Mononuclear cell (primary cell): ENCODE results near the gene TBC1D23. TPM values are rescaled to one million over a fixed set of nuclear protein-coding genes. Genes with fewer than 3 reads are reported as not detected.
A peak's percentile ranks its signal among the peaks of the same experiment; 100 is the strongest.
"Not testable (repeated sequence)": the region's sequence is repeated elsewhere in the genome, so short reads cannot be mapped to it uniquely, and the experiment has no call there.

Experiments
- H3K27me3 ChIP-seq: 2 replicates; pipeline ENCODE4 v1.6.0; 2011; ENCODE audit warnings: low read length, control low read depth; ENCODE audit not compliant: insufficient read depth
- H3K4me1 ChIP-seq: 2 replicates; pipeline ENCODE4 v1.5.1; 2011; ENCODE audit warnings: mild to moderate bottlenecking, low read length, control low read depth; ENCODE audit not compliant: insufficient read depth
- H3K4me3 ChIP-seq: 2 replicates; pipeline ENCODE4 v1.5.1; 2011; ENCODE audit warnings: mild to moderate bottlenecking, low read length, moderate library complexity
- H3K9me3 ChIP-seq: 2 replicates; pipeline ENCODE4 v1.5.1; 2011; ENCODE audit warnings: low read depth, mild to moderate bottlenecking, control low read depth, low read length
- total RNA-seq: library from RNA; depleted of rRNA; stranded (reverse); fragments of >200 nt; gene quantifications from one replicate; pipeline ENCODE4 v1.2.3, GENCODE V29; 2012

TBC1D23 gene
- 43.4 TPM for total RNA-seq

GRCh38 chr3:100260685-100261484 is at the start of gene TBC1D23:
Gene TBC1D23, plus strand, starts transcription at chr3:100260992. Its CDS starts 27 bp downstream, at chr3:100261019.
- Histone ChIP-seq H3K4me3 (peak within 1 kb of the TSS; percentile 97), H3K27me3 (no peaks in the 10 kb centered on the region), H3K4me1 (peaks cover 26% of the 10 kb centered on the region), H3K9me3 (no peaks in the 10 kb centered on the region)

GRCh38 chr3:100213891-100214573 is 46.8 kb upstream of the TBC1D23 start:
- H3K9me3 ChIP-seq = no peaks in the 10 kb centered on the region
- no peak overlapping the region for H3K4me3 ChIP-seq
- no peaks in the 10 kb centered on the region for H3K27me3 ChIP-seq
- peaks cover 6% of the 10 kb centered on the region for H3K4me1 ChIP-seq

DNA sequence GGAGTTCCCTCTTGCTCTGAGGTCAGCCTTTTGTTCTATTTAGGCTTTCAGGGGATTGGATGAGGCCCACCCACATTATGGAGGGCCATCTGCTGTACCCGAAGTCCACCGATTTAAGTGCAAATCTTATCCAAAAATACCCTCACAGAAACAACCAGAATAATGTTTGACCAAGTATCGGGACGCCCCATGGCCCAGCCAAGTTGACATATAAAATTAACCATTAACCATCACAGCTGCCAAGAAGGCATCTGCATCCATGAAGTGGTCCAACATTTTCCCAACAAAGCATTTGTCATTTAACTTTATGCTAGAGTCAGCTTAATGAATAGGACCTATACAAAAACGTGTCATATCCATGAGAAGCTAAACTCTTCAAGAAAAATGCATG is 46.2 kb upstream of the TBC1D23 start:
- Histone ChIP-seq H3K4me1 (peaks cover 6% of the 10 kb centered on the region), H3K9me3 (no peaks in the 10 kb centered on the region), H3K4me3 (no peak overlapping the region), H3K27me3 (no peaks in the 10 kb centered on the region)

GRCh38 chr3:100216713-100217112 is 44.1 kb upstream of the TBC1D23 start:
- H3K9me3 ChIP-seq = no peaks in the 10 kb centered on the region
- H3K27me3 ChIP-seq = no peaks in the 10 kb centered on the region
- H3K4me3 ChIP-seq = no peak overlapping the region
- H3K4me1 ChIP-seq = no peaks in the 10 kb centered on the region

DNA sequence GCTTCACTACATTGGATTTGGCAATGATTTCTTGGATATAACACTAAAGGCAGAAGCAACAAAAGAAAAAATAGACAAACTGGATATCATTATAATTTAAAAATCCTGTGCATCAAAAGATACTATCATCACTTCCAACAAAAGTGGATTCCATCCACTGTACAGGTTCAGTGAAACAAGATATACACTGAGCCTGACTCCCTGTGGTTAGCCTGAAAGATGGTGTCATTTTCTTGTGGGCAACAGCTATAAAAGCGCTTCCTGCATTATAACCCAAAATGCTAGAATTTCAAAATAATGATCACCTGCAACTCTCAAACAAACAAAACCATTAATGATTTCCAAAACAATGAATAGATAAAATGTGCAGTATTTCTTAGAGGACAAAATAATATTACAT is 39.6 kb upstream of the TBC1D23 start:
- Histone ChIP-seq H3K4me3 (no peak overlapping the region), H3K9me3 (no peaks in the 10 kb centered on the region), H3K27me3 (no peaks in the 10 kb centered on the region), H3K4me1 (no peaks in the 10 kb centered on the region)

GRCh38 chr3:100225193-100225592 is 35.6 kb upstream of the TBC1D23 start:
- H3K4me1 ChIP-seq = no peaks in the 10 kb centered on the region
- H3K9me3 ChIP-seq = no peaks in the 10 kb centered on the region
- H3K27me3 ChIP-seq = no peaks in the 10 kb centered on the region
- no peak overlapping the region for H3K4me3 ChIP-seq

DNA sequence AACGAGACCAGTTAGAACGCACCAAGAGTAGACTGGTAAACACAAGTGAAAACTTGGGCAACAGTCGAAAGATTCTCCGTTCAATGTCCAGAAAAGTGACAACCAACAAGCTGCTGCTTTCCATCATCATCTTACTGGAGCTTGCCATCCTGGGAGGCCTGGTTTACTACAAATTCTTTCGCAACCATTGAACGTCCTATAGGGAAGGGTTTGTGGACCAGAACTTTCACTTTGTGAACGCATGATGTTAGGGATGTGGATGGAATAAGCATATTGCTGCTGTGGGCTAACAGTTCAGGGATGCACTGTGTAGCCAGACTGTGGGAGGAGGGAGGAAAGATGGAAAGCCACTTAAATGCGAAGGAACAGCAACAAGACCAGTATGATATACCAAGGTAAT is 34.9 kb upstream of the TBC1D23 start:
- H3K9me3 ChIP-seq = no peaks in the 10 kb centered on the region
- H3K4me3 ChIP-seq = no peak overlapping the region
- no peaks in the 10 kb centered on the region for H3K27me3 ChIP-seq
- no peaks in the 10 kb centered on the region for H3K4me1 ChIP-seq

DNA sequence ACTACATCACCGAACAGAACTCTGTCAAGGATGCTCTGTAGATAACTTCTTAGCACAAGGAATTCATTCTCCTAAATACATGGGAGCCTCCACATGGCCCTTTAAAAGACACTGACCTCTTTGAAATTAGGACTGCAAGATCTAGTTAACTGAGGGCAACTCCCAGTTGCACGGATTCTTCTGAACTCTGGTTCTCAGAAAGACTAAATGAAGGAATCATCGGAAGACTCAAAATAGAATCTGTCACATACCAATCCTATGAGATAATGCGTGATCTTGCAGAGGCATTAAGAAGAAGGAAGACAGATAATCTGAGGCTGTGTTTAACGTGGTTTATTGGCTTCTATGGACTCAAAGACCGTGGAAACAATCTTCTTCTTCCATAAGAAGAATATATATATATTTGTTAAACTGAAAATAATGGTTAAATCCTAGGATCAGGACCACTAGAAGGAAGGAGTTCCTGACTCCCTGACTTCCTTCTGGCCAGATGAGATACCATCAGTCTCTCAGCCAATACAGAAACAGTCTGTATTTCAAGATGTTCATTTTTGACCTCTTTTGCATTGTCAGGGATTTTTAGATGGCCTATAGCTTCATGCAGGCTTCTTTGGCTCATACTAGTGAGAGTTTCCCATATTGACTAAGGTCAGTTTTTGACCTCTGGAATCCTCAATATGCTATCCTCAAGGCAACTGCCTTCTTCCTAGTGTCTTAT is 33.9 kb upstream of the TBC1D23 start:
- Histone ChIP-seq H3K27me3 (no peaks in the 10 kb centered on the region), H3K9me3 (no peaks in the 10 kb centered on the region)

DNA sequence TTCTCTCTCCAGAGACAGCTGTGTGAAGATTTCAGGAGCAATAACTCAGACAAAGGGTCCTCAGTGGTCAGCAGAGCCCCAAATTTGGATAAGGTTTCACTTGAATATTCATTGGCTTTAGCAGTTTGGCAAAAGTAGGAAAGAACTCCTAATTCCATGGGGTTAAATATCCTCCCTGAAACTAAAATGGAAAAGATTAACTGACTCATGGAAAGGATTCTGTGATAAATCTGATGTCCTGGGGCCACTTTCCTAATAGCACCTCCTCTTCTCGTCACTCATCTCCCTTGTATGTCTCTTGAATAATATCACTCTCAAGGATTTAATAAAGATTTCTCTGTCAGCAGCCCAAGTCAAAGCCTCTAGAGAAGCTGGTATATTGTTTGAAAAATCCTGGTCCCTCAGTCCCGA is 33.3 kb upstream of the TBC1D23 start:
- Histone ChIP-seq H3K4me3 (no peak overlapping the region), H3K4me1 (no peaks in the 10 kb centered on the region), H3K9me3 (no peaks in the 10 kb centered on the region), H3K27me3 (no peaks in the 10 kb centered on the region)

More for the DNA sequence above, 33.9 kb upstream of the TBC1D23 start:
- no peaks in the 10 kb centered on the region for H3K4me1 ChIP-seq
- H3K4me3 ChIP-seq = no peak overlapping the region

DNA sequence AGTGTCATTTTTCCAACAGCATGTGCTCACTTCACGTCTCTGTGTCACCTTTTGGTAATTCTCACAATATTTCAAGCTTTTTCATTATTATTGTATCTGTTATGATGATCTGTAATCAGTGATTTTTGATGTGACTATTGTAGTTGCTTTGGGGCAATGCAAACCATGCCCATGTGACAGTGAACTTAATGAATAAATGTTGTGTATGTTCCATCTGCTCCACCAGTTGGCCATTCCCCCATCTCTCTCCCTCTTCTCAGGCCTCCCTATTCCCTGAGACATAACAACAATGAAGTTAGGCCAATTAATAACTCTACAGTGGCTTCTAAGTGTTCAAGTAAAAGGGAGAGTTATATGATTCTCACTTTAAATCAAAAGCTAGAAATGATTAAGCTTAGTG is 32.5 kb upstream of the TBC1D23 start:
- H3K4me3 ChIP-seq = no peak overlapping the region
- no peaks in the 10 kb centered on the region for H3K4me1 ChIP-seq
- no peaks in the 10 kb centered on the region for H3K9me3 ChIP-seq
- no peaks in the 10 kb centered on the region for H3K27me3 ChIP-seq

- not testable (repeated sequence) for H3K4me1 ChIP-seq, H3K27me3 ChIP-seq, H3K4me3 ChIP-seq, H3K9me3 ChIP-seq
Measured at GRCh38 chr3:100229188-100229587, 31.6 kb upstream of the TBC1D23 start.

- no peak overlapping the region for H3K4me3 ChIP-seq
- H3K27me3 ChIP-seq = no peaks in the 10 kb centered on the region
- H3K4me1 ChIP-seq = no peaks in the 10 kb centered on the region
- no peaks in the 10 kb centered on the region for H3K9me3 ChIP-seq
Measured at GRCh38 chr3:100230710-100231109, 30.1 kb upstream of the TBC1D23 start.

DNA sequence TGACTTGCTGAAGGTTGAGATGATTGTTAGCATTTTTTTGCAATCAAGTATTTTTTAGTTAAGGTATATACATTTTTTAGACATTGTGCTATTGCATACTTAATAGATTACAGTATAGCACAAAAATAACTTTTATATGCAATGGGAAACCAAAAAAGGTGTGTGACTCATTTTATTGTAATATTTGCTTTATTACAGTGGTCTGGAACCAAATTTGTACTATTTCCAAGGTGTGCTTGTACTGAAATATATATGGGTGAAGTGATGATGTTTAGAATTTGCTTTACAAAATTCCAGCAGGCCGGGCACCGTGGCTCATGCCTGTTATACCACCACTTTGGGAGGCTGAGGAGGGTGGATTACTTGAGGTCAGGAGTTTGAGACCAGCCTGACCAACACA is 29.1 kb upstream of the TBC1D23 start:
- no peaks in the 10 kb centered on the region for H3K27me3 ChIP-seq
- no peaks in the 10 kb centered on the region for H3K9me3 ChIP-seq
- no peaks in the 10 kb centered on the region for H3K4me1 ChIP-seq
- no peak overlapping the region for H3K4me3 ChIP-seq

DNA sequence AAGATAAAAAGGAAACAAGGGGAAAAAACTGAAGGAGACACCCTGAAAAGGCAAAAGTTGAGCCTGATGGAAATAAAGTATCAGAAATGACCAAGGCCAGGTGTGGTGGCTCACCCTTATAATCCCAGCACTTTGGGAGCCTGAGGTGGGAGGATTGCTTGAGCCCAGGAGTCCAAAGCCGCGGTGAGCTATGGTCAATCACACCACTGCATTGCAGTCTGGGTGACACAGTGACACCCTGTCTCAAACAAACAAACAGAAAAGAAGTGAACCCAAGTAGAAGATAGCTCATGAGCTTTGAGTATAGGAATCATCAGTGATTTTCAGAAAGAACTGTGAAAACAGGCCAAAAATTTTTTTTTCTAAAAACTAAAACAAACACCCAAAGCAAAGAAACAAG is 26.4 kb upstream of the TBC1D23 start:
- no peaks in the 10 kb centered on the region for H3K27me3 ChIP-seq
- H3K4me3 ChIP-seq = no peak overlapping the region
- no peaks in the 10 kb centered on the region for H3K9me3 ChIP-seq
- H3K4me1 ChIP-seq = no peaks in the 10 kb centered on the region

GRCh38 chr3:100238599-100238998 is 22.2 kb upstream of the TBC1D23 start:
- Histone ChIP-seq H3K4me1 (no peaks in the 10 kb centered on the region), H3K4me3 (no peak overlapping the region), H3K27me3 (no peaks in the 10 kb centered on the region)

More at GRCh38 chr3:100238599-100238998, 22.2 kb upstream of the TBC1D23 start:
- H3K9me3 ChIP-seq = no peaks in the 10 kb centered on the region
